ENCODE measurements around the gene IRF9. TPM values are rescaled to one million over a fixed set of nuclear protein-coding genes. Genes with fewer than 3 reads are reported as not detected.

The IRF9 gene
- total and polyA plus RNA-seq, 2 of the 13 experiments (the other 11 are each of a cell fraction or from before 2014, with no cell fraction given): 14.9 to 49.7 TPM

- TF ChIP-seq SCMH1 (CRISPR knock-in tag; IDR thresholded peaks at IDR 0.05; ENCODE audit: borderline replicate concordance) (no peak), DBP (CRISPR knock-in tag; IDR thresholded peaks at IDR 0.05; ENCODE audit: not compliant biosample characterization) (no peak), ZNF558 (CRISPR knock-in tag; IDR thresholded peaks at IDR 0.05; ENCODE audit: borderline replicate concordance) (no peak), ZNF792 (CRISPR knock-in tag; IDR thresholded peaks at IDR 0.05) (peak; percentile 94), JUND (CRISPR knock-in tag; IDR thresholded peaks at IDR 0.05) (peak; percentile 86), ZNF839 (CRISPR knock-in tag; IDR thresholded peaks at IDR 0.05; ENCODE audit: borderline replicate concordance) (peak; percentile 99), ZNF101 (CRISPR knock-in tag; IDR thresholded peaks at IDR 0.05; ENCODE audit: borderline replicate concordance, low read depth) (0 out of 2 replicates have a peak, but pooled peaks have one; percentile 82), ZNF607 (CRISPR knock-in tag; IDR thresholded peaks at IDR 0.05; ENCODE audit: borderline replicate concordance) (peak; percentile 95), ZNF564 (CRISPR knock-in tag; IDR thresholded peaks at IDR 0.05) (no peak), KLF9 (CRISPR knock-in tag; IDR thresholded peaks at IDR 0.05; ENCODE audit: low read depth) (peak; percentile 91), TSC22D2 (CRISPR knock-in tag; IDR thresholded peaks at IDR 0.05; ENCODE audit: borderline replicate concordance) (peak; percentile 71; the same call in 1 of the 2 replicates), CHCHD3 (CRISPR knock-in tag; IDR thresholded peaks at IDR 0.05) (peak; percentile 97), NR2F2 (IDR thresholded peaks at IDR 0.05; ENCODE audit: borderline replicate concordance, low read depth) (no peak), HNF1B (CRISPR knock-in tag; IDR thresholded peaks at IDR 0.05) (peak; percentile 97), ZBTB37 (CRISPR knock-in tag; IDR thresholded peaks at IDR 0.05) (peak; percentile 79; the same call in 1 of the 2 replicates), MNT (IDR thresholded peaks at IDR 0.05) (peak; percentile 91), MBD4 (IDR thresholded peaks at IDR 0.05; ENCODE audit: borderline replicate concordance, low read length) (no peak), ZNF570 (CRISPR knock-in tag; IDR thresholded peaks at IDR 0.05; ENCODE audit: borderline replicate concordance) (peak; percentile 57; the same call in 1 of the 2 replicates), GTF2F1 (IDR thresholded peaks at IDR 0.05; ENCODE audit: low read length) (peak; percentile 98), ZNF597 (CRISPR knock-in tag; IDR thresholded peaks at IDR 0.05) (no peak), ZNF572 (CRISPR knock-in tag; IDR thresholded peaks at IDR 0.05) (peak; percentile 76), ZNF260 (CRISPR knock-in tag; IDR thresholded peaks at IDR 0.05; ENCODE audit: borderline replicate concordance, low read depth) (0 out of 2 replicates have a peak, but pooled peaks have one; percentile 97)
These were observed 52.1 kb downstream of the IRF9 start, which contains the start of gene CHMP4A (continued) for GRCh38 chr14:24212924-24213865.

All from HepG2 (cell line).